ENCODE measurements around the gene JPH2.

JPH2 gene

DNA sequence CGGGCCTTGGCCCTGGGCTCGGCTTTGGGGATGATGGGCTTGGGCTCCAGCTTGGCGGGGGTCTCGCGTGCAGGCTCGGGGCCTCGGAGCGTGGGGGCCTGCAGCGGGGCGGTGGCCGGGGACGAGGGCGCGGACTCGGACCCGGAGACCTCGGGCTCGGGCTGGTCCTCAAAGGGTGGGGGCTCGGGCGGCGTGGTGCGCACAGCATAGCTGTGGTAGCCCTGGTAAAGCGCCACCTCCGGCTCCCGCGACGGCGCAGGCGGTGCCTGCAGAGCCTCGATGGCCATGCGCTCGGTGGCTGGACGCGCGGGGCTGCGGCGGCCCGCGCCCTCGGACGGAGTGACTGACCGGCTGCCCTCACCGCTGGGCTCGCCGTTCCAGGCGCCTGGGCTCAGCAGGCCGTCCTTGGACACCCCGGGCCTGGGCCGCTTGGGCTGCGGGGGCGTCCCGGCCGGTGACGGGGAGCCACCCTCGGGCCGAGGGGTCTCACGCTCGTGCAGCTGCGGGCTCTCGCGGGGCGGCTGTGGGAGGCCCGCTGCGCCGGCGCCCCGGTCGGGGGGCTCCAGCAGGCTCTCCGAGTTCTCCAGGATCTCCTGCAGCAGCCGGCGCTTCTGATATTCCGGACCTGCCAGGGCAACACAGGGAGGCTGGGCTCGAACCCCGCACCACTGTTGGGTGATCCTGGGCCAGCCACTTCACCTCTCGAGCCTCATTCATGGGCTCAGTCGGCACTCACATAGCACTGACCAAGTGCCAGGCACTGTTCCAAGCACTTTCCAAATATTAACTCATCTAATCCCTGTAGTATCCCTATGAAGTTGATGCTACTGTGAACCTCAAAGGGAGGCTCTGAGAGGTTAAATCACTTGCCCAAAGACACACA is 71.0 kb downstream of the JPH2 start:
- DNase-seq (ENCODE audit: low spot score), result no peak
- no peak for TF ChIP-seq CTCF (IDR thresholded peaks at IDR 0.05; ENCODE audit: borderline replicate concordance, control extremely low read depth, extremely low read depth, insufficient read depth, missing control alignments)
- in situ Hi-C loops (cut with MboI; ENCODE audit: low sequenced_read_pairs, unreplicated experiment), result loop anchor here (10.0 kb wide), 1 partner anchor 69 kb away; the partner anchor contains the start of gene JPH2

DNA sequence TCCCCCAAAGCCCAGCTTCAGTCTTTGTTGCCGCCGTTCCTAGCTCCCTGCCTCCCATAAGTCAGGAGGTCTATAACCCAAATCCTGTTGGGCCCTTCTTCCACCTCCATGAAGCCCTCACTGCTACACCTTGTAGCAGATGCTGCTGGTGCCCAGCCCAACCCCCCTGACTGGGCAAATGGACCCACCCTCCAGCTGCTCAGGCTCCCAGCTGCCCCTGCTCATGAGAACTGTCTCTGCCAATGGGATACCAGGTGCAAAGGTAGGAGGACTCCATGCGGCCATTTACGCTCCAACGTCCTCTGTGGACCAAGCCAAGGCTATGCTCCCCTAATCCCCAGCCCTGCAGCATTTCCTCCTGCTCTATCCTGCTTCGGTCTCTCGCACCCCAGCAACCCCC is 71.8 kb downstream of the JPH2 start:
- no peak for TF ChIP-seq CTCF (IDR thresholded peaks at IDR 0.05; ENCODE audit: borderline replicate concordance, control extremely low read depth, extremely low read depth, insufficient read depth, missing control alignments)
- no peak for DNase-seq (ENCODE audit: low spot score)
- in situ Hi-C loops (cut with MboI; ENCODE audit: low sequenced_read_pairs, unreplicated experiment), result loop anchor here (10.0 kb wide), 1 partner anchor 70 kb away; the partner anchor contains the start of gene JPH2

- no peak for DNase-seq (ENCODE audit: low spot score)
- in situ Hi-C loops (cut with MboI; ENCODE audit: low sequenced_read_pairs, unreplicated experiment), result loop anchor here (10.0 kb wide), 1 partner anchor 71 kb away; the partner anchor contains the start of gene JPH2
- no peak for TF ChIP-seq CTCF (IDR thresholded peaks at IDR 0.05; ENCODE audit: borderline replicate concordance, control extremely low read depth, extremely low read depth, insufficient read depth, missing control alignments)
These were observed 73.2 kb downstream of the JPH2 start for GRCh38 chr20:44113618-44114376.

GRCh38 chr20:44112889-44113617 is 73.9 kb downstream of the JPH2 start:
- no peak for DNase-seq (ENCODE audit: low spot score)
- in situ Hi-C loops (cut with MboI; ENCODE audit: low sequenced_read_pairs, unreplicated experiment), result loop anchor here (10.0 kb wide), 1 partner anchor 72 kb away; the partner anchor contains the start of gene JPH2
- no peak for TF ChIP-seq CTCF (IDR thresholded peaks at IDR 0.05; ENCODE audit: borderline replicate concordance, control extremely low read depth, extremely low read depth, insufficient read depth, missing control alignments)

- no peak for DNase-seq (ENCODE audit: low spot score)
- TF ChIP-seq CTCF (IDR thresholded peaks at IDR 0.05; ENCODE audit: borderline replicate concordance, control extremely low read depth, extremely low read depth, insufficient read depth, missing control alignments), result no peak
These were observed 74.5 kb downstream of the JPH2 start for GRCh38 chr20:44112456-44112855.

More at GRCh38 chr20:44112456-44112855, 74.5 kb downstream of the JPH2 start:
- in situ Hi-C loops (cut with MboI; ENCODE audit: low sequenced_read_pairs, unreplicated experiment), result loop anchor here (10.0 kb wide), 1 partner anchor 72 kb away; the partner anchor contains the start of gene JPH2
